GM12891 (cell line): ENCODE results near the gene GLB1L.

Source experiments
- POLR2A ChIP-seq: IDR thresholded peaks from 2 replicates; pipeline ENCODE4 v1.6.1; 2011; ENCODE audit warnings: low read depth, low read length, control low read depth
- POLR2AphosphoS5 ChIP-seq: IDR thresholded peaks from 2 replicates; pipeline ENCODE4 v1.6.1; 2011; ENCODE audit warnings: low read depth, low read length, control low read depth

DNA sequence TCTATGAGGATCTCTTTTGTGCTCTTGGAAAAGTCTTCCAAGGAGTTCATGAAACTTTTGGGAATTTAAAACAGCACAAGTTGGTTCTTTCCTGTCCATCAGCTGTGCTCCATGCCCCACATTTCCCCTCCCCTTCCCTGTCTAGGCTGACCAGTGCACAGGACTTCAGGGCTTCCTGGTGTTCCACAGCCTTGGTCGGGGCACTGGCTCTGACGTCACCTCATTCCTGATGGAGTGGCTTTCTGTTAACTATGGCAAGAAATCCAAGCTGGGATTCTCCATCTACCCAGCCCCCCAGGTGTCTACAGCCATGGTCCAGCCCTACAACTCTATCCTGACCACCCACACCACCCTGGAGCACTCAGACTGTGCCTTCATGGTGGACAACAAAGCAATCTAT is 25.8 kb upstream of the GLB1L start:
- TF ChIP-seq POLR2AphosphoS5 (no peak), POLR2A (no peak)
